GM19452 (cell line): ENCODE results near the gene SNRNP48.

ENCODE experiments used
- ATAC-seq: cut with Tn5 transposase; IDR thresholded peaks from one replicate; pipeline ENCODE4 v1.9.1; 2021; ENCODE audit not compliant: unreplicated experiment

Gene SNRNP48

DNA sequence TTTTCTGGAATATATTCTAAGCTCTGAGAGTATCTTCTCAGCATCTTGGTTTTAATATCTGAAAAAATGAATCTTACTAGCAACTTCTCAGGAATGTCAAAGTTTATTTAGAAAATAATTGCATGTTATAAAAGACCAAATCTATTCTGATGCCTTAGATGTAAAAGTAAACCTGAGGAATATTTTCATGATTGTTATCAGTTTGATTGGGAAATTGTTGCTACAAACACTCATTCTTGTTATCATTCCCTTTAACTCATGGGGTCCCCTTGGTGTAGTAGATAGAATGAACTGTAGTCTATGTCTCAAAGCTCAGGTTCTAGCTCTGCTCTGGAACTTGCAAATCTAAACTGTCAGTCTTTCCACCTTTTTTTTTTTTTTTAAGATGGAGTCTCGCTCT is 50.0 kb downstream of the SNRNP48 start:
- no peak for ATAC-seq

DNA sequence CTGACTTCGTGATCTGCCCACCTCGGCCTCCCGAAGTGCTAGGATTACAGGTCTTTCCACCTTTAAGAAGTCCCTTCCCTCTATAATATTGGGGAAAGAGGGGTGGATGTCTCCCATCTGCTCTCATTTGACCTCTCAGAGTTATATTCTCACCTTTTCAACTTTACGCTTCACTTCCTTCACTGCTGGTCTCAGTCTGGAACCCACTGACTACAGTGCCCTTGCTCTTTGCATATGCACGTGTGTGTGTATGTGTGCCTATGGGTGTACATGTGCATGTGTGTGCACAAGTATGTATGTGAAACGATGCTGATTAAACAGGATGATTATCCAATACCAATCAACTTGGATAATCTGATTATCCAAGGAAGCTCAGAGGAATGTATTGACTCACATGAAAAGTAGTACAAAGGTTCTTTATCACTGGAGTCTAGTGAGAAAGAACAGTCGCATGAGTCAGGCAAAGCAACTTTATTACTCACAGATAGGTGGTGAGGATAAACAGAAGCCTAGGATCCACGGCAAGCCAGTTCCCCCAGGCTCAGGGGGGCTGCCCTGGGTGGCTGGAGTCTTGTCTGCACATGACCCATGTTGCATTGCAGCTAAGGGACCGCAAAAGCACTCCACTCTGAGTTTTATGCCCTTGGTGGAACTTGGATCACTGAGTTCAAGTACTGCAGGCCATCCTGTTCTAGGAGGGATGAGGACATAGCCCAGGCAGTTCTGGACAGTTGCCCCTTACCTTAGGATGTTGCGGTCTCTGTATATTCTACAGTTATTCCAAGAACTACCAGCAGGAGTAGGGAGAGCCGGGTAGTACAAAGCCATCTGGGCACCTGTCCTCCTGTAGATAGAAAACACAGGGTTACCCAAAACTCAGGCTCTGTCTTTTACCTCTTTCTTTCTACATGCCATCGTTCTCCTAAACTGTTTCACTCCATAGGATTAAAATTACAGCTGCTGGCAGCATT is 50.9 kb downstream of the SNRNP48 start:
- no peak for ATAC-seq

DNA sequence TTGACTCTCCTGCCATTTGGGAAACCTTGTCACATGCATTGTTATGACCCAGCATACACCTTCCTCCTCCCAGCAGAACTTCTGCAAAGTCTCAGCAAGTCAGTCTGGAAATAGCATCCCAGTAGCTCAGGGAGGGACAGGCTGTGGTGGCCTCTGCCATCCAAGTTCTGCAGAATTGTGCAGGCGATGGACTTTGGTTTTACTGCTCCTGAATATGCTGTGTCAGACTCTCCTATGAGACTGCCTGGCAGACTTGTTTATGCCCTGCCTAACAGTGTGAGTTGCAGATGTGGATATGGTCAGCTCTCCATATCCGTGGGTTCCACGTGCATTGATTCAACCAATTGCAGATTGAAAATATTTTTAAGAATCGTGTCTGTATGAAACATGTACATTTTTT is 52.8 kb downstream of the SNRNP48 start:
- ATAC-seq, result no peak

DNA sequence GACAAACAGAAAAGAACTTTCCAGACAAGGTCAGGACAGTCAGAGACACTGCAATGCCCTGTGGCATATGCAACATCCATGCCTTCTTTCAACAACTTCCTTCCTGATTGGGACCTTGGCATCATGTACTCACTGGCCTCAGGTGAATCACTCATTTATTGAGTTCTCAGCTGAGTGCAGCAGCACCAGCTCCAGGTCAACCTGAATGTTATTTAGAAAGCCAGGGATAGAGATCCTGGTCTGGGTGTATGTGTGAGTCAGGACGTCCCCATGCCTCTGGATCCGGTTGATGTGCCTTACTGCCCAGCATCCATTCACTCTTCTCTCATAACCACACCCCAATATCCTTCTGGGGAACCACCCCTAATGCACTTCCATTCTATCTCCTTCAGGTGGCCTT is 54.4 kb downstream of the SNRNP48 start:
- ATAC-seq, result no peak

DNA sequence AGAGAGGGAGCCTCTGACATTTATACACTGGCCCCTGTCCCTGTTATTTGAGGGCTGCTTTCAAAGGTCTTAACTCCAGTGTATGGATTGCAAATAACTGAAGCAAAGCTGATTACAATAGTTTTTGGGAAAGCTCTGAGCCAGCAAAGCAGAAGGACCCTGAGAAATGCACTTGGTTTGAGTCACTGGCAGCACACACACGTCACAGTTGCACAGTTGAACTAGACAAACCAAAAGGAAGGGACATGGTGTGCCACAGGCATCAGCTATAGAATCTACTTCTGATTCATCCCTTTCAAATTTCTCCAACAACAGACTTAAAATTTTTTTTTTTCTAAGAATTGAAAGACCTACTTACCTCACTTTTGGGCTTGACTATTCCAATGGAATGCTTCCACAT is 56.4 kb downstream of the SNRNP48 start:
- ATAC-seq, result no peak

DNA sequence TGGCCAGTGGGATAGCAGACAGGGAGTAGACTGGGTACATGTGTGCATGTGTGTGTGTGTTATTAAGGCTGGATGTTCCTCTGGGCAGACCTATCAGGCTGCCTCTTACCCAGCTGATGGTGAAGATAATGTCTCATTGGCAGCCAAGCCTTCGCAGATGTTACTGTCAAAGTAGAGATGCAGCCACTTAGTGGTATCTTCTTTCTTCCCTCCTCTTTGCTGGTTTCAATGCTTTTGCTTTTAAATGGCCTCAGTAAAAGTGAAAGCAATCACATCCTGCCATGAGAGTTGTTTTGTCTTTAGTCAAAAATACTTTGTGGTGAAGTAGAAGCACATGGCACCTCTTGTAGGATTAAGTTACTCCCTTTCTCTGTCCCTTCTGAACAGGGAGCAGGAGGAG is 57.5 kb downstream of the SNRNP48 start:
- no peak for ATAC-seq

DNA sequence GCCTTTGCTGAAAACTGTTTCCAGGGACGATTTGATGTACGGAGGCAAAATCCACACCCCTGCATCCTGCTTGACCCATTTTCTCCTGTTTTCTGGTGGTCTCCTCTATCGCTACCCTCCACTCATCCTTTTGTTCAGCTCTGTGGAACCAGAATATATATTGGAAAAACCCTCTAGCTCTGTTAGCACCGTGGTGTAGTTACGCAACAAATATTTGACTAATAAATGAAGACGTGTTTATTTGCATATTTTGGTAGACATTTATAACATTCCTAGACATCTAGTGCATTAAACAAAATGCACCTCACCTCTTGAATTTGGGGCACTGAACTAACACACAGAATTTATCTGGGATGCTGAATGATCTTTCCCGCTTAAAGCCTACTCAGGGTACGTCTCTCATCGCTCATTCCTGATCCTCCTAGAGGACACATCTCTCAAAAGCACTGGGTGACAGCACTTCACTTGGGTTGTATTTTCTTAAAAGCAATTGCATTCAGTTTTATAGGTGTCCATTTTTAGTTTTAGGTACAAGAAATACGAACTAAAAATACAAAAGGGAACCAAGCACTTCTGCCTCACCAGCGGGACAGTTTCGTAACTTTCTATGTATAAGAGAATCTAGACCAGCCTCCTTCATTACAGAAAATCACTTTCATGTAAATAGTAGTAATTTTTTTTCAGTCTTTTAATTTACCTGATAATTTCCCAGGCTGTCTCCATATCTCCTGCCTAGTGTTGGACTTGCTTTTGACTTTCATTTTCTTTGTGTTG is 59.2 kb downstream of the SNRNP48 start:
- no peak for ATAC-seq

DNA sequence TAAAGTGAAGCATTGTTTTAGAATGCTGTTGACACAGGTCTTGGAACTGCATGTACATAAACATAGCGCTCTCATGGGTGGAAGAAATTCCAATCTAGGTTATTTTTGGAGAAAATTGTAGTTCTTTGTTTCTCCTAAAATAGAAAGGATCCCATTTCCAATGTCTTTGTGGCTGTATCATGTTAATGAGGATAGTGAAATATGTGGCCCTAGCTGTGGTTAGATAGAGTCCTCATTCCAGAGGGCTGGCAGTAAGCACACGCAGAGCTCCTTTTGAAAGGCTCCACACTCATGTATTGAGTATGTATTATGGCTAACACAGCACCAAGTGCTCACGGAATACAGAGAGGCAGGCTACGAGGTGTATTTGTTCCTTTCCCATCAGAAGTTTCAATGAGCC is 60.9 kb downstream of the SNRNP48 start:
- ATAC-seq, result no peak

DNA sequence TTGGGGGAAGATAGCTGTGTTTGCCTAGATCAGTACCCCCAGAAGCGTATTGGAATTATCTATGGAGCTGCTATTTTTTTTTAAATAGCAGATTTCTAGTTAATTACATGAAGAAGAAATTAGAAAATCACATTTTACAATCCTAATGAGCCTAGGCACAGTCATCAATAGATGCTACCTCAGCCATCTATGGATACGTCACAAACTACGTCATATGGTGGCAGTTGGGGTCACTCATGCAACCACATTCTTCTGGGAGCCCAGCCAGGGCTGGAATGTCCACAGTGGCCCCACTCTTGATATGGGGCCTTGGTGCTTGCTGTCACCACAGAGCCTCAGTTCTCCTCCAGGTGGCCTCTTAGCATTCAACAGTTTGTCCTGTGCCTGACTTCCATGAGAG is 63.0 kb downstream of the SNRNP48 start:
- no peak for ATAC-seq

DNA sequence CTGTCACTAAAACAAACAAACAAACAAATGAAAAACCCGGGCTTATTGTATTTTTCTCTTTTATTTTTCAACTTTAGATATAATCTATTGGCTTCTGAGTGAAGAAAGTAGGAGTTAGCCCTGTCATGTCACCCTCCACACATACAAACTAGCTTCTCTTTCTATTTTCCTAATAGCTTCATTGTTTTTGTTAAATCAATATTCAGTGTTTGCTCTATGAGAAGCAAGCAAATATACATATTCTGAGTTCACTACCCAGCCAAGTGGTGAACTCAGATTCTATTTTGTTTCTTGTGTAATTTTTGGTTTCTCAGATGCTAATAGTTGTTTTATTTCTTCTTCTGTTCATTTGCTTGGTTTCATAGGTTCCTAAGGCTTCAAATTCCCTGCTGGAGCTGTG is 66.4 kb downstream of the SNRNP48 start:
- no peak for ATAC-seq

DNA sequence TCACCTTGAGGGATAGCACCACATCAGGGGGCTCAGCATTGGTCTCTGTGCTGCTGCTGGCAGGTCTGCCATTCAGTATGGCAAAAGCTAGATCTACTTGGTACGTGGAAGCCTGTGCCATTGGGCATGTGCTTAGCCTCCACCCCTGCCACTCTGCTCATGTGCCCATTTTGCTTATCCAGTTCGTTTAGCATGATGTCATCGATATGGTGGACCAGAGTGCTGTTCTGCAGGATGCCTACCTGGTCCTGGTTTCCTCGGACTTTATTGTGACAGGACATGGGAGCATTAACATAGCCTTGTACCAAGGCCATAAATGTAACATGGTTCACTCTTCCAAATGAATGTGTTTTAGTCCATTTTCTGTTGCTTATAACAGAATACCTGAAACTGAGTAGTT is 68.5 kb downstream of the SNRNP48 start:
- no peak for ATAC-seq

DNA sequence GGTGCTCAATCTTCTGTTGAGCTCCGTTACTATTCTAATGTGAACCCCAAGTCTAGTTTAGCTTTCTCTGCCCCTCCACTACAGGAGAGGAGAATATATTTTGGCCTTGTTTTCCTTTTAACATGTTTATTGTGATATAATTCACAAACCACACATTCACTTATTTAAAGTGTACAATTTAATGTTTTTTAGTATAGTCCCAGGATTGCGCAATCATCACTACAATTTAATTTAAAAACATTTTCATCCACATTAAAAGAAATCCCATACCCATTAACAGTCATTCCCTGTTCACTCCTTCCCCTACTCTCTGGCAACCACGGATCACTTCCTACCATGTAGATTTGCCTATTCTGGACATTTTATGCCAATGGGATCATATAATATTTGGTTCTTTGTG is 71.4 kb downstream of the SNRNP48 start:
- no peak for ATAC-seq
